Calu3 (cell line): ENCODE measurements around the gene CALN1. TPM values are rescaled to one million over a fixed set of nuclear protein-coding genes. Genes with fewer than 3 reads are reported as not detected.

Source experiments
- BruUV-seq: library from RNA; stranded (reverse); fragments of 400-500 nt; replicated peaks from 2 replicates; lab custom pipeline; 2021; lab: Mats Ljungman, UMichigan
- CTCF ChIA-PET: fragments of 300-600 bp; sonication (Branson Sonifier 250); formaldehyde crosslinking; loops from one replicate; lab custom pipeline; 2022; ENCODE audit warnings: antibody characterized with exemption; lab: Charles Lee
- DNase-seq: peaks from one replicate; pipeline ENCODE4 v3.0.0; 2022
- H3K27ac Mint-ChIP-seq: one replicate; pipeline ENCODE4 v1.8.0; 2022; ENCODE audit warnings: mixed read lengths; ENCODE audit not compliant: unreplicated experiment
- H3K27me3 Mint-ChIP-seq: one replicate; pipeline ENCODE4 v1.8.0; 2022; ENCODE audit warnings: mixed read lengths; ENCODE audit not compliant: unreplicated experiment
- H3K36me3 Mint-ChIP-seq: one replicate; pipeline ENCODE4 v1.8.0; 2022; ENCODE audit warnings: mild to moderate bottlenecking, moderate library complexity, mixed read lengths; ENCODE audit not compliant: insufficient read depth, unreplicated experiment
- H3K4me1 Mint-ChIP-seq: one replicate; pipeline ENCODE4 v1.8.0; 2022; ENCODE audit warnings: mild to moderate bottlenecking, low read depth, mixed read lengths; ENCODE audit not compliant: unreplicated experiment
- H3K4me3 Mint-ChIP-seq: one replicate; pipeline ENCODE4 v1.8.0; 2022; ENCODE audit warnings: mild to moderate bottlenecking, low read depth, moderate library complexity, mixed read lengths; ENCODE audit not compliant: unreplicated experiment
- H3K9me3 Mint-ChIP-seq: one replicate; pipeline ENCODE4 v1.8.0; 2022; ENCODE audit warnings: low read depth, mixed read lengths; ENCODE audit not compliant: unreplicated experiment
- intact Hi-C: fragments of 100-400 bp; cut with micrococcal nuclease; formaldehyde crosslinking; loops from one replicate; pipeline ENCODE4 v1.10.0; 2022; ENCODE audit not compliant: unreplicated experiment
- total RNA-seq: library from RNA; stranded (reverse); gene quantifications from 2 replicates; pipeline ENCODE4 v1.2.3, GENCODE V29; 2022
- TF ChIP-seq, protein P1 (sequence below): fragments of 200-600 bp; IDR thresholded peaks from one replicate; pipeline ENCODE4 v1.8.0; 2022; ENCODE audit warnings: antibody characterized with exemption; ENCODE audit not compliant: unreplicated experiment

The CALN1 gene
- total RNA-seq, 1 experiment from 2014 or later = not detected

DNA sequence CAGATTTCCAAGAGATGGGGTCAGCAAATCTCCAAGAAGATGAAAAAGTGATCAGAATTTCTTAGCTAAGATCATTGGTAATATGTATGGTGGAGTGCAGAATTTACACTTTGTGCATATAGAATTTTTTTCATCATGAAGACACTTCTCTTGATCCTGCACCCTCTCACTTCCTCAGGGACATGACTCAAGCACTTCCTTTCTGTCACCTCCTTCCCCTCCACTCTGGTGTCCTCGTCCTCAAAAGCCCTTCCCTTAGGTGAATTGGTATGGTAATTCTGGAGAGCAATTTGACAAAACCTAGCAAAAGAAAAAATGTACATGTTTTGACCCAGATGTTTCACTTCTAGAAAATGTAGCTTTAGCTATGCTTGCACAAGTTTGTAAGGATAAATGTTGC lies 18.1 kb downstream of the CALN1 start:
- TF ChIP-seq, protein P1, sequence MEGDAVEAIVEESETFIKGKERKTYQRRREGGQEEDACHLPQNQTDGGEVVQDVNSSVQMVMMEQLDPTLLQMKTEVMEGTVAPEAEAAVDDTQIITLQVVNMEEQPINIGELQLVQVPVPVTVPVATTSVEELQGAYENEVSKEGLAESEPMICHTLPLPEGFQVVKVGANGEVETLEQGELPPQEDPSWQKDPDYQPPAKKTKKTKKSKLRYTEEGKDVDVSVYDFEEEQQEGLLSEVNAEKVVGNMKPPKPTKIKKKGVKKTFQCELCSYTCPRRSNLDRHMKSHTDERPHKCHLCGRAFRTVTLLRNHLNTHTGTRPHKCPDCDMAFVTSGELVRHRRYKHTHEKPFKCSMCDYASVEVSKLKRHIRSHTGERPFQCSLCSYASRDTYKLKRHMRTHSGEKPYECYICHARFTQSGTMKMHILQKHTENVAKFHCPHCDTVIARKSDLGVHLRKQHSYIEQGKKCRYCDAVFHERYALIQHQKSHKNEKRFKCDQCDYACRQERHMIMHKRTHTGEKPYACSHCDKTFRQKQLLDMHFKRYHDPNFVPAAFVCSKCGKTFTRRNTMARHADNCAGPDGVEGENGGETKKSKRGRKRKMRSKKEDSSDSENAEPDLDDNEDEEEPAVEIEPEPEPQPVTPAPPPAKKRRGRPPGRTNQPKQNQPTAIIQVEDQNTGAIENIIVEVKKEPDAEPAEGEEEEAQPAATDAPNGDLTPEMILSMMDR = no peak
- no peak overlapping the region for H3K27ac Mint-ChIP-seq

DNA sequence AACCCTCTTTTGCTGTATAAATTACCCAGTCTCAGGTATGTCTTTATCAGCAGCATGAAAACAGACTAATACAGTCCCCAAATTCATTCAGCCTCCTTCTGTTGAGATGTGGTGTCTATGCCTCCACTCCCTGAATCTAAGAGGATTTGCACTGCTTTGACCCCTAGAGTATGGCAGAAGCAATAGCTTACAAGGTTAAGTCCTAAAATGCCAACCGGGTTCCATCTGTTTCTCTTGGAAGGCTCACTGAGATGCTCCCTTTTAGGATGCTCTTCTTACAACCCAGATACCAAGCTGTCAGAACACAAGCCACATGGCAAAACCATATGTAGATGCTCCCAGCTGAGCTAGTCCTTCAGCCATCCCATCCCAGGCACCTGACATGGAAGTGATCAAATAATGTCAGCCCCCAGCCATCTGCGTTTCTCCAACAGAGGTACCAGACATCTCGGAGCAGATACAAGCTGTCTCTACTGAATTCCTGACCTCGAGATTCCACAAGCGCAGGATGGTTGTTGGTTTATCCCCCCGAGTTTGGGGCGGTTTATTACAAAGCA lies 20.2 kb downstream of the CALN1 start:
- no peak overlapping the region for H3K27ac Mint-ChIP-seq
- TF ChIP-seq, protein P1 = no peak
- no TSS peak for BruUV-seq
- intact Hi-C loops = no loop called here
- peaks cover 13% of the 10 kb centered on the region for H3K27me3 Mint-ChIP-seq
- no peaks in the 10 kb centered on the region for H3K4me1 Mint-ChIP-seq
- DNase-seq = no peak
- no peaks in the 10 kb centered on the region for H3K9me3 Mint-ChIP-seq
- CTCF ChIA-PET = no interaction called here
- no peak overlapping the region for H3K4me3 Mint-ChIP-seq
- no peaks in the 10 kb centered on the region for H3K36me3 Mint-ChIP-seq

More for the DNA sequence above, 18.1 kb downstream of the CALN1 start:
- no peak for DNase-seq
- peaks cover 23% of the 10 kb centered on the region for H3K27me3 Mint-ChIP-seq
- intact Hi-C loops = no loop called here
- CTCF ChIA-PET = no interaction called here
- H3K9me3 Mint-ChIP-seq = no peaks in the 10 kb centered on the region
- H3K4me3 Mint-ChIP-seq = no peak overlapping the region
- no peaks in the 10 kb centered on the region for H3K4me1 Mint-ChIP-seq
- no TSS peak for BruUV-seq
- H3K36me3 Mint-ChIP-seq = no peaks in the 10 kb centered on the region

DNA sequence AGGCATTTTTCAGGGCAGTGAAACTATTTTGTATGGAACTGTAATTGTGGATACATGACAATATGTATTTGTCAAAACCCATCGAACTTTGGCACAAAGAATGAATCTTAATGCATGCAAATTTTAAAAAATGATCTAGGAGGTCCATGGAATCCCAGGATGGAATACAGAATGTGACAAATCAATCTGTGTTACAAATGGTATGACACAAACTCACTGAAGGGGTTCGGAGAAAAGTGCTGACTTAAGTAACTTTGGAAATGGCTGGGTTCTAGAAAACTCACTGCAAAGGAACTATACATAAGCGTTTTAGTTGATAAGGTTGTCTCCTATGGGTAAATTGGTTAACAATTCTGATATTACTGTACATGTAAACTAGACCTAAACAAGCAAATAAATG lies 26.0 kb downstream of the CALN1 start:
- Mint-ChIP-seq H3K27ac (no peak overlapping the region), H3K4me1 (no peaks in the 10 kb centered on the region), H3K4me3 (no peak overlapping the region), H3K36me3 (no peaks in the 10 kb centered on the region), H3K27me3 (no peaks in the 10 kb centered on the region), H3K9me3 (peaks cover 2% of the 10 kb centered on the region)
- TF ChIP-seq, protein P1 = no peak
- CTCF ChIA-PET = no interaction called here
- intact Hi-C loops = no loop called here
- DNase-seq = no peak
- no TSS peak for BruUV-seq

DNA sequence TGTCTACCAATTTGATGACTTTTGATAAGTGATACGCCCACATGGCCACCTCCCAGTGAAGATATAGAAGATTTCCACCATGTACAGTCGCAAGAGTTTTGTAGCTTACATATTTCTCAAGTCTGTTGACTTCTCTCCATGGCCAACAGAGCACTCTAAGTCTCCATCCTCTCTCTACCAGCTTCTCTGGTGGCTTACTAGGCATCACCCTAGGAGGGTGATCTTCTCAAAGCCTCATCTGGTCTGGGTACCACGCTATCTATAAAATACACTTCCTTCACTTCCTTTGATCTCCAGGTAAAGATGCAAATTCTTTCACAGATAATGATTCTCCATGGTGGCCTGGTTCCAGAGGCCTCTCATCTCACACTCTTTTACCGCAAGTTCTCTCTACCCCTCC lies 49.9 kb downstream of the CALN1 start:
- BruUV-seq = no TSS peak
- peaks cover 5% of the 10 kb centered on the region for H3K9me3 Mint-ChIP-seq
- no peak for DNase-seq
- H3K27me3 Mint-ChIP-seq = no peaks in the 10 kb centered on the region
- CTCF ChIA-PET = no interaction called here
- intact Hi-C loops = no loop called here
- no peaks in the 10 kb centered on the region for H3K36me3 Mint-ChIP-seq
- H3K4me3 Mint-ChIP-seq = no peak overlapping the region
- H3K27ac Mint-ChIP-seq = no peak overlapping the region
- no peaks in the 10 kb centered on the region for H3K4me1 Mint-ChIP-seq
- TF ChIP-seq, protein P1 = no peak
